HG03045 (cell line): ENCODE results near the gene WDR62.

Experiments used
- ATAC-seq: cut with Tn5 transposase; IDR thresholded peaks from one replicate; pipeline ENCODE4 v1.9.1; 2021; ENCODE audit warnings: mild to moderate bottlenecking, moderate library complexity; ENCODE audit not compliant: unreplicated experiment

WDR62 gene

DNA sequence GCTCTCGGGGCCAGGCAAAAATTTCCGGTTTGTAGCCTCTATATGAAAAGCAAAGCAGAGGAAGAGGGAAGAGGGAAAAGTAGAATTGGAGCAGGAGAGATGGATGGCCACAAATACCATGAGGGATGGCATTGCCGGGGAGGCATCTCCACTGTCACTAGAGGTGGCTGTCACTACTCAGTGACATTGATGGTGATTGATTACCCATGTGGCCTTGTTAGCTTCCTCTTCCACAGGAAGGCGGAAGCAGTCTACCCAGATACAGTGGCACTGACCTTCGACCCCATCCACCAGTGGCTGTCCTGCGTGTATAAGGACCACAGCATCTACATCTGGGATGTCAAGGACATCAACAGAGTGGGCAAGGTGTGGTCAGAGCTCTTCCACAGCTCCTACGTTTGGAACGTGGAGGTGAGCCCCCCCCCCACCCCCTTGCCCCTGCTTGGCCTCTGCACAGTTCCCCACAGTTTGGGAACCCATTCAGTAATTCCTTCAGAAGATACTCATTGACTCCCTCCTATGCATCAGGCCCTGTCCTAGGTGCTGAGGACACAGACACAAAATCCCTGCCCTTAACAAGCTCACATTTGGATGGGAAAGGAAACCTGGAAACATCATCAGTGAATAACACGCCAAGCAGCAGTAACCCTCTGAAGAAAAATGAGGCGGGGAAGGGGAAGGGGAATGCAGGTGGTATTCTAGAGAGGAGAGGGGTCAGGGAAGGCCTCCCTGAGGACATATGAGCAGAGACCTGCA, 18.6 kb downstream of the WDR62 start:
- no peak for ATAC-seq

DNA sequence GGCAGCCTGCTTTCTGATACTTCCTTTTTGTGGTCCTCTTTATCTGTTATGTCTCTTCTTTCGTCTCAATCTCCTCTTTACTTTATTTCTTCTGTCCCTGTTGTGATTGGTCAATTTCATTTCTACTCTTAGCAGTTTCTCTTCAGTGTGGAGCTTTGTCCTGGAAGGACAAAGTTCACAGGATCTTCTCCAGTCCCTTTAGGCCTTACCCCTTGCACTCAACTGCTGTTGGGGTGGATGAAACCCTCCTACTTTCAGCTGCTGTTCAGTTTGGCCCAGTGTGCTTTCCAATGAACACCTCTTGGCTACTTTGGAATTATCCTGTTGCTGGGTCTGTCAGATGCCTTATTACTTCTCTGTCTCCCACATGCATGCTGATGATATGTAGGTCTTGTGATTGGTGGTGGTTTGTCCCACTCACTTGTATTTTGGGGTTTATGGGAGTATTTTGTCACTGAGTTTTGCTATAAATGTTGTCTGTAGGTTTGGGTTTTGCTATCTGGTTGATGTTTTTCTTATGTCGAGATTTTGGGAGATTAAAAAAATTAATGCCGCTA, 24.8 kb downstream of the WDR62 start:
- no peak for ATAC-seq

DNA sequence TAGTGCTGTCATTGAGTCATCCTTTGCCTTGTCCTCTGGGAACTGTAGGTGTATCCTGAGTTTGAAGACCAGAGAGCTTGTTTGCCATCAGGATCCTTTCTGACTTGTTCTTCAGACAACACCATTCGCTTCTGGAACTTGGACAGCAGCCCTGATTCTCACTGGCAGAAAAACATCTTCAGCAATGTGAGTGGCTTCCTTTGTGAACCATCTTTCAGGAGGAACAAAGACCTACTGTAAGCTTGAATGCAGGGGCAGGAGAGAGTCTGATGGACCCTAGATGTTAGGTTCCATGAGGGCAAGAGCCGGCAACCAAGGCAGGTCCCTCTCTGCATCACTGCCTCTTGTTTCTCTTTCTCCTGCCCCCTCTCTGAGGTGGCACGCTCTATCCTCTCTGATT, 26.7 kb downstream of the WDR62 start:
- no peak for ATAC-seq

- ATAC-seq: no peak
These were observed 27.2 kb downstream of the WDR62 start for GRCh38 chr19:36081894-36082293.

GRCh38 chr19:36082916-36083315, 28.2 kb downstream of the WDR62 start:
- no peak for ATAC-seq

- no peak for ATAC-seq
These were observed 29.7 kb downstream of the WDR62 start for GRCh38 chr19:36084231-36085009.

- no peak for ATAC-seq
These were observed 31.6 kb downstream of the WDR62 start for GRCh38 chr19:36086326-36086725.

DNA sequence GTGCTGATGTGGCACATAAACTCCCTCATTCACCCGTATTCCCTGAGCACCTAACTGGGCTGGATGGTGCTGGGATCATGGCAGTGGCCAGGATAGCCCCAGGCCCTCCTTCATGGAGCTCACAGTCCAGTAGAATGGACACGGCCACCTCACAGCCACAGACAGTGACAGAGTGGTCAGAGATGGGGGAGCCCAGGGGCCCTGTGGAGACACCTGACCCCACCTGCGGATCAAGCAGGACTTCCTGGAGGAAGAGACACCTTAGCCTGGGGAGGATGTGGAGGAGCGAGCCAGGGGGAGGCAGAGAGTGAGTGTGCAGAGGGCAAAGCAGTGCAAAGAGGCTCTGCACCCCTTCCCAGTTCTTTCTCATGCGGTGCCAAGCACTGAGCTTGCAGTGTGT, 35.1 kb downstream of the WDR62 start:
- ATAC-seq: no peak

GRCh38 chr19:36090910-36091695, 36.4 kb downstream of the WDR62 start:
- ATAC-seq: no peak

- no peak for ATAC-seq
These were observed 37.9 kb downstream of the WDR62 start for GRCh38 chr19:36092566-36092965.

DNA sequence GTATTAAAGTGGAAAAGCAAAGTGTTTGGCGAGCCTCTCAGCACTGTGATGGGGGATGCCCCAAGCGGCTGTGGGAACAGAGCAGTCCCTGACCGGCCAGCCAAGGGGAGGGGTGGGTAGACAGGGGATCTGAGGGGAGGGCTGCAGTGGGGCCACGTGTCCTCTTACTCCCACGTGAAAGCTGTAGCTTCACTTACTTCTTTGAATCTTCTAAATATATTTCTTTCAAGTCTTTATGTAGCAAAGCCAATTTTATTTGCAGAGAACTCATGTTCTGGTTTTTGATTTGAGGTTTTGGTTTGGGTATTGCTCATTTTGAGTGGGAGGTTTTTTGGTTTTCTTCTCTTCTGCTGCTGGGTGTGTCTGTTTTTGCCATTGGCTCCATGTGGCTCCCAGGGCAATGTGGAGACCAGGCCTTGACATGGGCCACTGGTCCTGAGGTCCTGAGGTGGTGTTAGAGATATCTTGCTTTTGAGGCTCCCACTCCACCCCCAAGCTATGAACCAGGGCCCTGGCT, 38.5 kb downstream of the WDR62 start:
- no peak for ATAC-seq

DNA sequence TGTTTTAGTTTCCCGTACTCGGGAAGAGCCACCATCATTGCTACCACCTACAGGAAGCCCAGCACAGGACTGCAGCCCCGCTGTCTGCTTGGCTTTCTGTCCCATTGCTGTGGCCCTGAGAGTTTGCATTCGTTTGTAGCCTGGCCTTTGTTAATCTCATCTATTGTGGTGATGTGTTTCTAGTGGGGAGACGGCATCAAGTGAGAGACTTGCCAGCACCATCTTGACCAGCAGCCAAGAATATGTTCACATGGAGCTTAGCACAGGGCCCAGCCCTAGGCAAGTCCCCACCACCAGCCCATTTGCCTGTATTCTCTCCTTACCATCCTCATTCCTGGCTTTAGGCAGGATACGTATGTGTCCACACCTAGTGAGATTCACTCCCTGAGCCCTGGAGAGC, 39.0 kb downstream of the WDR62 start:
- ATAC-seq: no peak

DNA sequence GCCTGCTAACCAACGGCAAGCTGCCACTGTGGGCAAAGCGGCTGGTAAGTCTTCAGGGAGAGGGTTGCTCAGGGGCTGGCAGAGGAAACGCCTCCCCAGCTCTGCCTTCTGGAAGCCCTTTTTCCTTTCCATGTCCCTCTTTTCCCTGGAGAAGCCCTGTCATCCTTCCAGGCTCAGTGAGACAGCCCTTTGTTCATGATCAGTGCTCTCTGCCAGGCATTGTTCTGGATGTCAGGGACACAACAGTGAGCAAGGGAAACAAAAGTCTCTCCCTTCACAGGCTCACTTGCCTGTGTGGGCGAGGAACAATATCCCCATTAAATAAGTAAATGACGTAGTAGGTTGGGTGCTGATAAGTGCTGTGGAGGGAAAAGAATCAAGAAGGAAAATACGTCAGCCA, 42.3 kb downstream of the WDR62 start:
- ATAC-seq: no peak

DNA sequence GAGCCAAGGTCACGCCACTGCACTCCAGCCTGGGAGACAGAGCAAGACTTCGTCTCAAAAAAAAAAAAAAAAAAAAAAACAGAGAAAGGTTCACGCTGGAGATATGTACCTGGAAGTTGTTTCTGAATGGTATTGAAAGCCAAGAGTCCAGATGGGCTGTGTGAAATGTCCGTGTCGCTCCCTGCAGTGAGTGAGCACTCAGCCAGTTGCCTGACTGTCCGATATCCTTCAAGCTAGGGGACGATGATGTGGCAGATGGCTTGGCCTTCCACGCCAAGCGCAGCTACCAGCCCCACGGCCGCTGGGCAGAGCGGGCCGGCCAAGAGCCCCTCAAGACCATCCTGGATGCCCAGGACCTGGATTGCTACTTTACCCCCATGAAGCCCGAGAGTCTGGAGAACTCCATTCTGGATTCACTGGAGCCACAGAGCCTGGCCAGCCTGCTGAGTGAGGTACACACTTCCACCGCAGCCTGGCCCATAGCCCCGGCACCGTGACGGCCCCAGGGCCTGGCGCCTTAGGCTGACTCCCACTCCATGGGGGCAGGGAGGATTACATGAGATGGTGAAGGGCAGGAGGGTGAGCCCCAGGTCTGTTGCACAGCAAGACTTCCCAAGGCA, 44.6 kb downstream of the WDR62 start:
- ATAC-seq: no peak

- ATAC-seq: no peak
These were observed 45.8 kb downstream of the WDR62 start for GRCh38 chr19:36100476-36100875.

GRCh38 chr19:36101550-36102327, 47.0 kb downstream of the WDR62 start:
- no peak for ATAC-seq

GRCh38 chr19:36103040-36103626, 48.4 kb downstream of the WDR62 start:
- no peak for ATAC-seq

DNA sequence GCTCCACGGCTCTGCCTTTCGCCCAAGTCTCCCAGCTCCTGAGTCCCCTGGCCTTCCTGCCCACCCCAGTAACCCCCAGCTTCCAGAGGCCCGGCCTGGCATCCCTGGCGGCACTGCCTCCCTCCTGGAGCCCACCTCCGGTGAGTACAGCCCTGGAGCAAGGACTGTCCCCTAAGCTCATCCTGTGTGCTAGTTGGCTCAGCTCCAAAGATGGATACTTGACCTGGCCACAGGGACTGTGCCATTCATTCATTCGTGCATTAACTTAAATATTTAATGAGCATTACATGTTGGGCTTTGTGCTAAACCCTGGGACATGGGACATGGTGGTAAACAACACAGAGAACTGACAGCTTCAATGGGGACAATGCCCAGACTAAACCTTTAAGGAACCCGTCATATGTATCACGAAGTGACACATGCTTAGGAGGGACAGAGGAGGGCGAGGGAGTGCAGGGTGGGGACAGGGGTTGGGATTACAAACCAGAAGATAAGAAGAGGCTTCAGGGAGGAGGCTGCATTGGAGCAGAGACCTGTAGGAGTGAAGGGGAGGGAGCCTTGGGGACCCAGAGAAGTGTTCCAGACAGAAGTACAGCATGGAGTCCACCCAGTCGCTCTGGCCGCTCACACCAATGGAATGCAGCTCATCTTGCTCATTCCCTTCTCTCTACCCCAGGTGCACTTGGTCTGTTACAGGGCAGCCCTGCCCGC, 49.3 kb downstream of the WDR62 start:
- ATAC-seq: no peak

- no peak for ATAC-seq
These were observed 51.7 kb downstream of the WDR62 start for GRCh38 chr19:36106441-36106840.
